ENCODE measurements around the gene CLK1.

CLK1 gene

GRCh38 chr2:200811333-200812121 is 52.9 kb downstream of the CLK1 start, which contains the start of gene BZW1:
TSS of gene BZW1 (plus strand) at chr2:200811910. CDS start at chr2:200813218, 1,308 bp downstream.
- DNase-seq (ENCODE audit: low spot score), result peak; percentile 95

GRCh38 chr2:200810998-200811332 is 53.5 kb downstream of the CLK1 start:
- DNase-seq (ENCODE audit: low spot score), result no peak

GRCh38 chr2:200810252-200810997 is 54.0 kb downstream of the CLK1 start:
- peak; percentile 9 for DNase-seq (ENCODE audit: low spot score)

DNA sequence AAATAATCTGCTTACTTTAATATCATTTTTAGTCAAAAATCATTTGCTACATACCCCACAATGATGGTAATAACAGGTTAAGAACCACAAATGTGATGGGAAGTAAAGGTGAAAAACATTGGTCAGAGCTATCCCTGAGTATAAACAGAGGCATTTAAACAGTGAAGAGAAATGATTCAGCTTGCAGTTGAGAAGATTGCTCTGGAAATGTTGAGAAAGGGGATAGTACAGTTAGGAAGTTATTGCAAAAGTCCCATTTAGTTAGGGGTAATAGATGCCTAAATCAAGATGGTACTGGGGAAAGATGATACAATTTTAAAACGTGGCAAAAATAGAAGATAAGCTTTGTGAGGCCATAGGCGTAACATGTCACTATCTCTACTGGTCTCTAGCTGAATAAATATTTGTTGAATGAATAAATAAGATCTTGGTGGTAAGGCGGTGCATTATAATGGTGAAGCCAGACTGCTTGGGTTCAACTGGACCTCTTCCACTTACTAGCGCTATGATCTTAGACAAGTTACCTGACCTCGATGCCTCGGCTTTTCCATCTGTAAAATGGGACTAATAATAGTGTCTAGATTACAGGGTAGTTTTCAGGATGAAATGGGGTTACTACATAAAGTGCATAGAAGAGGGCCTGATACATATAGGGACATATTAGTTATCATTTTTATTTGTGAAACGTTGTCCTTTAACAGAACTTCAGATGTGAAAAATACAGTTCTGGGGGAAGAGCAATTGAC is 54.8 kb downstream of the CLK1 start:
- DNase-seq (ENCODE audit: low spot score), result no peak

Small RNAs within 50 kb of the gene (small RNA-seq; reads per million reads assigned to genes)
- gene RF00019 (0 reads per million in 2 experiments), gene RNA5SP115 (0 to 0.08 reads per million in 2 experiments), gene RNU6-312P (0 reads per million in 2 experiments), gene RNU6-31P (0.16 to 0.75 reads per million in 2 experiments), gene RNU6-762P (0 reads per million in 2 experiments)
